C4-2B (cell line): ENCODE results near the gene ABHD14A.

Experiments used
- H3K27ac ChIP-seq: fragments of 450-650 bp; 2 replicates; pipeline ENCODE4 v1.5.1; 2017
- CTCF ChIP-seq: fragments of 450-650 bp; conservative IDR thresholded peaks from 2 replicates; pipeline ENCODE4 v1.5.1; 2017; ENCODE audit warnings: mild to moderate bottlenecking
- ZFX ChIP-seq: fragments of 450-650 bp; IDR thresholded peaks from 2 replicates; pipeline ENCODE4 v1.6.1; 2017

ABHD14A gene

DNA sequence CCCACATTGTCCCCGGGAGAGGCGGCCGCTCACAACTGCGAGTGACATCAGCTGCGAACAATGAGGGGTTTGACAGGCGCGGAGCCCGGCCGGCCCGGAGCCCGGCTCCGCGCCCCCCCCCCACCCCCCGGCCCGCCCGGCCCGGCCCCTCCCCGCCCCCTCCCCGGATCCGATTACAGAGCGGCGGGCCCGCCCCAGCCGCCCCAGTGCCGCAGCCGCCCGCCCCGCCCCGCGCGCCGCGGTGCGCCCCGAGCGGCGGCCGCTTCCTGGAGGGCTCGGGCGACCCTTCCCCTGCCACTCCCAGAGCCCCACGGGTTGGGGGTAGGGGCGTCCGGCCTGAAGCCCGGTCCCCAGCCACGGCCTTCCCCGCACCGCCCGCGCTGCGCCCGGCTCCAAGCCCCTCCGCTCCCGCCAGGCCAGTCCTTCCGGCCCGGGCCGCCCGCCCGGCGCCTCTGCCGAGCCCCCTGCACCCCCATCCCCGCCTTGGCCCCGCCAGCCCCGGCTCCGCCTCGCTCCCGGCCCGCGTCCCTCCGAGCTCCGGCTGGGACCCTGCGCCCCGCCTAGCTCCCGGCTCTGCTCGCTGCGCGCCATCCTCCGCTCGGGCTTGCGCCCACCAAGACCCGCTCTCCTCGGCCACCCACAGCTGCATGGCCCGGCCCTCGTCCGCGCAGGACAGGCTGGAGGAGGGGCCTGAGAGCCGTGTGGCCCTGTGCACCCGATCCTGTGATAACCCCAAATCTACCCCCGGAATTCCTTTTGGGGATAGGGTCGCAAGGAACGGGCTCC lies 7.3 kb upstream of the ABHD14A start, which contains the start of gene PCBP4:
Gene PCBP4, minus strand, starts transcription at position 71 of the 786 bp plus-strand sequence. CDS start 6,214 bp downstream, outside the sequence.
- TF ChIP-seq ZFX, result no peak
- no peak for TF ChIP-seq CTCF
- H3K27ac ChIP-seq, result peak within 1 kb of the TSS; percentile 83

GRCh38 chr3:51968170-51968775 lies 6.6 kb upstream of the ABHD14A start:
- peak overlapping the region; percentile 83 for H3K27ac ChIP-seq
- TF ChIP-seq ZFX (no peak), CTCF (no peak)

DNA sequence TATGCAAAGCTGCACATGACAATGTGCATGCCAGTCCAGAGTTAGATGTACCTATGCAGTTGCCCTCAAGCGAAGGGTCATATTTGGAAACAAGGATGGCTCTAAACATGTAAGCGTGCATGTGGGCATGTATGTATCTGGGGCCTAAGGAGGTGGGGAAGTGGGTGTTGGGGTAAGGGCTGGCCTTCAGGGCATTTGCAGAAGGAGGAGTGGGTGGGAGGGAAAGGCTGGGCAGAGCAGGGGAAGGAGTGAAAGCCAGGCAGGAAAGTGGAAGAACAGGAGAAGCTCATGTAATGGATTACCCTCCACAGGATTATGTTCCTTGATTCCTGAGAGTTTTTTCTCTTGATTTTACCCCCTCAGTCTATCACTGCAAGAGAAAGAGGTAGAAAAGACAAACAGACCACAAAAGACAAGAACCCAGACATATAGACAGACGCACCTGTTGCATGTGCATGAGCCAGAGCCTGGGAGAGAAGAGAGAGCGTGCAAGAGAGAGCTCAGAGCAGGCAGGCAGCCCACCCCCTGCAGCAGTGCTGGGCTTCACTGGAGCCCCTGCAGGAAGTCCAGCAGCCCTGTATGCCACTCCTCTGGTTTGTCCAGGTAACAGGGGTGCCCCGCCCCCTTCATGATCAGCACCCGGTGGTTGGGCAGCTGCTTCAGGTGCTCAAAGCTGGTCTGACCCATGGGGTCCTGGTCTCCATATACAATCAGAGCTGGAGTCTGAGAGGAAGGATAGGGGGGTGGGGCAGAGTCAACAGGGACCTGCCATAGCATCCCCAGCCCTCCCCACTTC lies 5.8 kb upstream of the ABHD14A start:
- TF ChIP-seq ZFX (no peak), CTCF (no peak)
- peak overlapping the region; percentile 83 for H3K27ac ChIP-seq

GRCh38 chr3:51969841-51970240 lies 5.0 kb upstream of the ABHD14A start:
- no peak overlapping the region for H3K27ac ChIP-seq
- TF ChIP-seq ZFX (no peak), CTCF (no peak)

- TF ChIP-seq ZFX (no peak), CTCF (no peak)
- H3K27ac ChIP-seq, result peak overlapping the region; percentile 4
Measured at GRCh38 chr3:51970606-51971300, 4.1 kb upstream of the ABHD14A start.

GRCh38 chr3:51971350-51971749 lies 3.5 kb upstream of the ABHD14A start:
- peak overlapping the region; percentile 4; the same call in 1 of the 2 replicates for H3K27ac ChIP-seq
- TF ChIP-seq ZFX, result no peak
- no peak for TF ChIP-seq CTCF
